ENCODE results near the gene MXD3. TPM values are rescaled to one million over a fixed set of nuclear protein-coding genes. Genes with fewer than 3 reads are reported as not detected.

The MXD3 gene
- total and polyA plus RNA-seq, 2 donors (not counting 1 experiment from before 2014, with no cell fraction given): 11.5 to 14.8 TPM

DNA sequence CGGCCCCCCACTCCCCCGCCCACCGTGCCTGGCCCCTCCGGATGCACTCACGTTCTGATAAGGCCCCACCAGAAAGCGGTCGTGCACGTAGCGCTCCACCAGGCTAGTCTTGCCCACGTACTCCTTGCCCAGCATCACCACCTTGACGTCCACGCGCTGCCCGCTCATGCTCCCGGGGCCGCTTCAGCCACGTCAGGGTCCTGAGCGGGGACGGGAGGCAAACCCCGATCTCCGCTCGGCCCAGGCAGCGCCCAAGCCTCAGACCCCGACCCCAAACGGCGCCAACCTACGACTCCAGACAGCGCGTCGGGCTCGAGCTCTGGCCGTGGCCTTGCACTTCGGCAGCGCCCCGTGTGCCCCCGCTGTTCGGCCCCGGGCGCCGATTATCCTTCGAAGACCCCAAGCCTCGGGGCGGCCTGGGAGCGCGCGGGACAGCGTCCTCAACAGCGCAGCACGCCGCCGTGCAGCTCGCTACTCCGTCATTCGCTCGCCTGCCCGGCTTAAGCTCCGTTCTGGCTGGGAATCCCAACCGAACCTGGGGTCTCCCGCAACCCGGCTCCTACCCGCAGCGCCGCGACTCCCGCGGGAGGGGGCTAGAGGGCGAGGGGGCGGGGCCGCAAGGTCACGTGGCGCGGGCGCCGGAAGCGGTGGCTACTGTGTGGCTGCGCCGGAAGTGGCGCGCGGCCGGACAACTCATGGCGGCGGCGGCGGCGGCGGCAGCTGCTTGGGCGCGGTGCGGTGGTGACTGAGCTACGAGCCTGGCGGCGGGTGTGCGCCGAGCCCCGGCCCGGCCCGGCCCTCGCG, 8.4 kb downstream of the MXD3 start, which contains the start of the genes PRELID1 and RAB24:
TSS of gene PRELID1 (plus strand) at position 679 of the 804 bp plus-strand sequence. CDS start 187 bp downstream, outside the sequence.
TSS of gene RAB24 (minus strand) at position 599 of the 804 bp plus-strand sequence. CDS start at position 168, 431 bp downstream.
- H3K4me2 ChIP-seq (replicated peaks; ENCODE audit: low read depth, low read length, poor library complexity, severe bottlenecking): peak within 1 kb of the TSS; percentile 87
- ChIA-PET CTCF (interaction anchor here (1.0 to 1.8 kb wide), 3 partner anchors 10 to 151 kb away, joined by 3 to 6 read pairs (median 3); no protein-coding TSS in a partner anchor), POLR2A (interaction anchor here (0.7 to 0.8 kb wide), 2 partner anchors 8 to 48 kb away, joined by 3 read pairs; partner anchors contain the start of gene LMAN2)
- peak; percentile 91 for DNase-seq
- peak within 1 kb of the TSS; percentile 95 for H3K4me3 Mint-ChIP-seq
- no peaks in the 10 kb centered on the region for H3K27me3 Mint-ChIP-seq
- peak within 1 kb of the TSS; percentile 45 to 81 for H3K27ac ChIP-seq (ENCODE audit: low read length in 2 of 2)
- peaks cover 2 to 37% of the 10 kb centered on the region in 2 experiments for H3K36me3 ChIP-seq (replicated peaks in 1 of 2; ENCODE audit: control extremely low read depth in 1 of 2, control insufficient read depth in 1 of 2, extremely low read depth in 1 of 2, insufficient read depth in 2 of 2, low read length in 1 of 2)
- under 1% methylated on average over 100 of the region's 100 CpGs for WGBS (ENCODE audit: insufficient coverage)
- H3K4me1 Mint-ChIP-seq: peaks cover 76% of the 10 kb centered on the region
- H3K79me2 ChIP-seq (ENCODE audit: control insufficient read depth, insufficient read depth, low read length): peaks cover 41% of the 10 kb centered on the region
- peak within 1 kb of the TSS; percentile 93 for H3K9ac ChIP-seq (ENCODE audit: low read length)
- peaks cover 0 to 2% (median 0%) of the 10 kb centered on the region in 3 donors for H3K9me3 ChIP-seq (ENCODE audit: control extremely low read depth in 1 of 3, control insufficient read depth in 2 of 3, insufficient read depth in 1 of 3, low read length in 2 of 3)
- peak within 1 kb of the TSS; percentile 93 for H2AFZ ChIP-seq (ENCODE audit: insufficient read depth, low read depth, low read length, poor library complexity, severe bottlenecking)
- peaks cover 26% of the 10 kb centered on the region for H4K20me1 ChIP-seq (ENCODE audit: control insufficient read depth, insufficient read depth, low read length, poor library complexity, severe bottlenecking)
- peak within 1 kb of the TSS; percentile 71 to 97 (median 91) for H3K4me3 ChIP-seq (ENCODE audit: control extremely low read depth in 1 of 5, extremely low read depth in 1 of 5, insufficient read depth in 1 of 5, low read depth in 2 of 5, low read length in 4 of 5)
- peak within 1 kb of the TSS; percentile 93 for H3K27ac Mint-ChIP-seq
- no peaks in the 10 kb centered on the region for H3K9me3 Mint-ChIP-seq (ENCODE audit: insufficient read depth)
- H3K27me3 ChIP-seq (replicated peaks in 1 of 4; ENCODE audit: control extremely low read depth in 1 of 4, control insufficient read depth in 3 of 4, insufficient read depth in 4 of 4, low read length in 3 of 4): no peaks in the 10 kb centered on the region
- peaks cover 60 to 79% of the 10 kb centered on the region in 2 donors for H3K4me1 ChIP-seq (ENCODE audit: control insufficient read depth in 2 of 2, insufficient read depth in 2 of 2, low read length in 2 of 2)
- TF ChIP-seq CTCF (IDR thresholded peaks at IDR 0.05): peak; percentile 64
- TF ChIP-seq EZH2 (IDR thresholded peaks at IDR 0.05; ENCODE audit: borderline replicate concordance, insufficient read depth, low read depth, low read length, poor library complexity, severe bottlenecking): no peak
- intact Hi-C loops (cut with micrococcal nuclease): loop anchor here (5.0 kb wide), 3 partner anchors 191 to 299 kb away; partner anchors contain the start of genes B4GALT7 and DOK3
- ATAC-seq (ENCODE audit: low read depth): peak; percentile 59

All from B cell (primary cell).